Adipocyte (in vitro differentiated cells): ENCODE results near the gene CDH24.

ENCODE experiments used
- DNase-seq: peaks from one replicate; pipeline ENCODE4 v3.0.0-alpha.2; 2015; ENCODE audit warnings: low read depth
- H3K27me3 ChIP-seq: replicated peaks from 2 replicates; pipeline ENCODE4 v1.7.0; 2013; ENCODE audit warnings: mild to moderate bottlenecking, low read length, moderate library complexity; ENCODE audit not compliant: control insufficient read depth, insufficient read depth
- H3K36me3 ChIP-seq: 2 replicates; pipeline ENCODE4 v1.7.0; 2013; ENCODE audit warnings: low read length, mild to moderate bottlenecking, moderate library complexity; ENCODE audit not compliant: control insufficient read depth, insufficient read depth, severe bottlenecking
- H3K4me1 ChIP-seq: 2 replicates; pipeline ENCODE4 v1.7.0; 2013; ENCODE audit warnings: mild to moderate bottlenecking, low read length, moderate library complexity; ENCODE audit not compliant: control insufficient read depth, insufficient read depth
- H3K4me3 ChIP-seq: 2 replicates; pipeline ENCODE4 v1.7.0; 2013; ENCODE audit warnings: mild to moderate bottlenecking, low read length, moderate library complexity
- H3K9ac ChIP-seq: 2 replicates; pipeline ENCODE4 v1.7.0; 2013; ENCODE audit warnings: mild to moderate bottlenecking, low read length, moderate library complexity
- H3K9me3 ChIP-seq: 2 replicates; pipeline ENCODE4 v1.7.0; 2013; ENCODE audit warnings: mild to moderate bottlenecking, low read length, moderate library complexity; ENCODE audit not compliant: control insufficient read depth

CDH24 gene

DNA sequence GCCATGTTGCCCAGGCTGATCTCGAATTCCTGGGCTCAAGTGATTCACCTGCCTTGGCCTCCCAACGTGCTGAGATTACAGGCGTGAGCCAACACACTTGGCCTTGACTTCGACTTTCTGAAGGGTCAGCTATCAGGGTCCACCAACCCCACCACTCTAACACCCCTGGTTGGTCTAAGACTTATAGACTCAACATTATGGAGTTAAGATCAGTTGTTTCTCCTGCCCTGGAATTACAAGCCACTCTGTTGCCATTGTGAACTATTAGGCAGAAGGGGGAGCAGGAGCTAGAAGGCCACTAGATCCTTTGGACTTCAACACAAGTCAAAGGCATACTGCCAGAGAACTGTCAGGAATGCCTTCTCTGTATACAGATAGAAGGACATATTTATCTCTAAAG is 17.2 kb downstream of the CDH24 start:
- H3K9me3 ChIP-seq = no peaks in the 10 kb centered on the region
- H3K9ac ChIP-seq = no peak overlapping the region
- no peaks in the 10 kb centered on the region for H3K36me3 ChIP-seq
- peaks cover 3% of the 10 kb centered on the region for H3K27me3 ChIP-seq
- H3K4me3 ChIP-seq = no peak overlapping the region
- no peak for DNase-seq
- peaks cover 6% of the 10 kb centered on the region for H3K4me1 ChIP-seq

- peak overlapping the region; percentile 97 for H3K4me3 ChIP-seq
- H3K9me3 ChIP-seq = no peaks in the 10 kb centered on the region
- peaks cover 24% of the 10 kb centered on the region for H3K36me3 ChIP-seq
- peaks cover 14% of the 10 kb centered on the region for H3K4me1 ChIP-seq
- DNase-seq = no peak
- peak overlapping the region; percentile 100 for H3K9ac ChIP-seq
- H3K27me3 ChIP-seq = no peaks in the 10 kb centered on the region
These were observed 21.8 kb downstream of the CDH24 start for GRCh38 chr14:23035303-23036144.

DNA sequence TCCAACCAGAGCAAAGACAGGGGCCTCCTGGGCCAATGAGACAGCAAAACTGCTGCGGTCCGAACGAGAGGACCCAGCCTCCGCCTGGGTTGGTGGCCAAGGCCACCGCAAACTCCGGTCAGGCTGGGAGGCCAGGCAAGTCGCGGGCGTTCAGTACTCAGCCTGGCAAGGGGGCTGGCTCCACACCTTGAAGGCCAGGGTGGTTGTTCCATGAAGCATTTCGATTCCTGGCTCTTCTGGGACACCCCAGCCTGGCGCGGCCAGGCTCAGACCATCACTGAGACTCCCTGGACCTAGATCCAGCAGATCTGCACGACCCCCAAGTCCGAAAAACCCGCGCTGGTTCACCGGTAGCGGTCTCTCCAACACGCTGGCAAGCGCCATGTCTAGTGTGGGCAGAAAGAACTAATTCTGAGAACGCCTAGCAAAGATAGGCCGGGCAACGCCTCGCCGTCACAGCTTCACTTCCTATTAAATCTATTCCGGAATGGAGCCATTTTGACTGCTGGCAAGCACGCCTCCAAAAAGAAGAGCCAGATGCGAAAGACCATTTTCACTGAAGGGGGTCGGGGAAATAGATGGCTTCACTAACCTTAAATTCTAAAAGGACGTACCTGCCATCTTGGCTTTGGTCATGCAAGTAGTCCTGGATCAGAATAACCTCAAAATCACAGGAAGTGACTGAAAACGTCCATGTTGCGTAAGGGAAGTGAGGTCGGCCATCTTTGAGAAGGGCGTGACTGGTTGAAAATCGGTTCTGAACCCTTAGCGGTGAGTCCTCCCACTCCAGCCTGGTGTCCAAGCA is 22.6 kb downstream of the CDH24 start, which contains the start of gene PSMB5:
Gene PSMB5, minus strand, starts transcription at position 403 of the 805 bp plus-strand sequence. Its CDS starts 19 bp downstream, at position 384.
- Histone ChIP-seq H3K27me3 (no peaks in the 10 kb centered on the region), H3K36me3 (peaks cover 27% of the 10 kb centered on the region), H3K9me3 (no peaks in the 10 kb centered on the region), H3K4me3 (peak within 1 kb of the TSS; percentile 97), H3K4me1 (peaks cover 14% of the 10 kb centered on the region), H3K9ac (peak within 1 kb of the TSS; percentile 100)
- peak; percentile 97 for DNase-seq

DNA sequence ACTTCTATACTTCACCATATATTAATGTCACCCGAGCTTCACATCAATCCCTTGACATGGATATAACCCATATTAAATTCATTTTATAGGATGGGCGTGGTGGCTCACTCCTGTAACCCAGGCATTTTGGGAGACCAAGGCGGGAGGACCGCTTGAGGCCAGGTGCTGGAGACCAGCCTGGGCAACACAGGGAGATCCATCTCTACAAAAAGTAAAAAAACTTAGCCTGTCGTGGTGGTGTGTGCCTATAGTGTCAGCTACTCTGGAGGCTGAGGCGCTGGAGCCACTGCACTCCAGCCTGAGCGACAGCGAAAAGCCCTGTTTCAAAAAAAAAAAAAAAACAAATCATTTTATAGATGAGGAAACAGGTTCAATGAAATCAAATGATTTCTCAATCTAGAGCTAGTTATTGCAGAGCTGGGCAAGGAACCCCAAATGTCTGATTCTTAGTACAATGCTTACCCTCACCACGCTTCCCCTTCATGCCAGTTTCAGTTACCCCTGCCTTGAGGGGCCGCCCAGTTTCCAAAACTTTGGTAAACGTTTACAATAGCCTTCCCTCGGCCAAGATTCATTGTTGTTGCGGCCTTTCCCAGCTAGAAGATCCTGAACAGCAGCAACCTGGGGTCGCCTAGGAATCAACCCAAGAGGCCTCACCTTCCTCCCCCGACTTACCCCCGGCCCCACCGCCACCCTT is 23.4 kb downstream of the CDH24 start:
- peak; percentile 36 for DNase-seq

GRCh38 chr14:23033251-23033727 is 24.0 kb downstream of the CDH24 start:
- no peaks in the 10 kb centered on the region for H3K9me3 ChIP-seq
- no peak for DNase-seq
- H3K4me1 ChIP-seq = peaks cover 22% of the 10 kb centered on the region
- H3K27me3 ChIP-seq = no peaks in the 10 kb centered on the region
- H3K9ac ChIP-seq = peak overlapping the region; percentile 100
- peaks cover 40% of the 10 kb centered on the region for H3K36me3 ChIP-seq
- peak overlapping the region; percentile 97 for H3K4me3 ChIP-seq

More for the DNA sequence above, 23.4 kb downstream of the CDH24 start:
- Histone ChIP-seq H3K4me1 (peaks cover 17% of the 10 kb centered on the region), H3K9ac (peak overlapping the region; percentile 100), H3K36me3 (peaks cover 33% of the 10 kb centered on the region), H3K9me3 (no peaks in the 10 kb centered on the region), H3K4me3 (peak overlapping the region; percentile 97), H3K27me3 (no peaks in the 10 kb centered on the region)

GRCh38 chr14:23030936-23031335 is 26.4 kb downstream of the CDH24 start:
- Histone ChIP-seq H3K9ac (no peak overlapping the region), H3K36me3 (peaks cover 52% of the 10 kb centered on the region), H3K9me3 (no peaks in the 10 kb centered on the region), H3K27me3 (no peaks in the 10 kb centered on the region), H3K4me3 (no peak overlapping the region), H3K4me1 (peaks cover 22% of the 10 kb centered on the region)
- no peak for DNase-seq

DNA sequence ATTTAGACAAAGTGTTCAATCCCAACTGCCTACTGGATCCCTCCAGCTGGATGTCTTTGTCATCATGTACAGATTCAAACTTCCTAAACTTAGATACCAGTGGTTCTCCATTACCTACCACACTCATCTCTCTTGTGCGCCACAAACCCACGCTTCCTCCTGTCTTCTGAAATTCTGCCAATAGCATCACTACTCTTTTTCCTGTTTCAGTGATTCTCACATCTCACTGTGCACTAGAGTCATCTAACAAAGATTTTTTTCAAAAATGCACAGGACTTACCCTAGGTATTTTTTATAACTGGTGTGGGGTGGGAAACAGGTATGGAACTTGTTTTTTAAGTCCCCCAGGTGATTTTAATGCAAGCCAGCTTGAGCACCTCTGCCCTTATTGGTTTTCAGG is 28.5 kb downstream of the CDH24 start:
- Histone ChIP-seq H3K4me1 (peaks cover 15% of the 10 kb centered on the region), H3K36me3 (peaks cover 62% of the 10 kb centered on the region), H3K9ac (no peak overlapping the region), H3K27me3 (no peaks in the 10 kb centered on the region), H3K4me3 (no peak overlapping the region), H3K9me3 (no peaks in the 10 kb centered on the region)
- no peak for DNase-seq

GRCh38 chr14:23025151-23025814 is 32.0 kb downstream of the CDH24 start:
- no peaks in the 10 kb centered on the region for H3K9me3 ChIP-seq
- no peak overlapping the region for H3K4me3 ChIP-seq
- H3K27me3 ChIP-seq = no peaks in the 10 kb centered on the region
- DNase-seq = no peak
- peaks cover 36% of the 10 kb centered on the region for H3K36me3 ChIP-seq
- H3K9ac ChIP-seq = no peak overlapping the region
- peaks cover 8% of the 10 kb centered on the region for H3K4me1 ChIP-seq

GRCh38 chr14:23024612-23025075 is 32.7 kb downstream of the CDH24 start:
- Histone ChIP-seq H3K4me3 (no peak overlapping the region), H3K4me1 (peaks cover 8% of the 10 kb centered on the region), H3K27me3 (no peaks in the 10 kb centered on the region), H3K9ac (no peak overlapping the region), H3K36me3 (peaks cover 36% of the 10 kb centered on the region), H3K9me3 (no peaks in the 10 kb centered on the region)
- DNase-seq = no peak

DNA sequence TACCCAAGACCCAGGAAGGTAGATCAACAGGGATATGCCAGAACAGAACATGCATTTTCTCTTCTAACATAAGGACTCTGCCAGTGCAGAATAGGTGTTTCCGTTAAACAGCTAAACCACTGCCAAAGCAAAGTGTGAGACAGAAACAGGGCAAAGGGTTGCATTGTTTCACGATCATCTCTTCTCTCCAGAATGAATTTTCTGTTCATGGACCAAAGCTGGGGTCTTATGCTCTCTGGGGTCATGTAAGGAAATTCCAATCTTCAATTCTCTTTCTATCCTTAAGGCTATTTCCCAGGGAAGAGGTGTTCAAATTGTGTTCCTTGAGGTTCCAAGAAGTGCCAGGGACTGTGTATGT is 33.5 kb downstream of the CDH24 start:
- no peak overlapping the region for H3K9ac ChIP-seq
- H3K9me3 ChIP-seq = no peaks in the 10 kb centered on the region
- H3K4me1 ChIP-seq = peaks cover 3% of the 10 kb centered on the region
- no peaks in the 10 kb centered on the region for H3K27me3 ChIP-seq
- H3K36me3 ChIP-seq = peaks cover 28% of the 10 kb centered on the region
- no peak overlapping the region for H3K4me3 ChIP-seq
- DNase-seq = no peak
